Measurements from ENCODE around the gene PLEKHG7. TPM values are rescaled to one million over a fixed set of nuclear protein-coding genes. Genes with fewer than 3 reads are reported as not detected.

Gene PLEKHG7
- total RNA-seq, 2 donors from 2014 or later: not detected

GRCh38 chr12:92802906-92803305 is 100.1 kb downstream of the PLEKHG7 start:
- Mint-ChIP-seq H3K27me3 (ENCODE audit: insufficient read depth) (no peaks in the 10 kb centered on the region), H3K9me3 (peaks cover 3% of the 10 kb centered on the region), H3K4me1 (no peaks in the 10 kb centered on the region), H3K27ac (no peak overlapping the region), H3K4me3 (no peak overlapping the region), H3K36me3 (ENCODE audit: low read depth) (peaks cover 47% of the 10 kb centered on the region)
- no peak overlapping the region for H3K4me3 ChIP-seq (ENCODE audit: low read length)
- TF ChIP-seq CTCF (conservative IDR thresholded peaks at IDR 0.05): no peak
- no peak overlapping the region for H3K27ac ChIP-seq (ENCODE audit: low read depth, low read length)
- H3K36me3 ChIP-seq (ENCODE audit: control insufficient read depth, insufficient read depth, low read length): peaks cover 78% of the 10 kb centered on the region
- WGBS, 2 experiments (ENCODE audit: insufficient coverage in 1 of 2, insufficient read length in 1 of 2): 98% methylated on average over 3 of the region's 3 CpGs; no CpG with 5 or more reads in 1 of the 2 experiments
- H3K4me1 ChIP-seq (ENCODE audit: control insufficient read depth, insufficient read depth, low read length): no peaks in the 10 kb centered on the region
- peaks cover 5% of the 10 kb centered on the region for H3K9me3 ChIP-seq (ENCODE audit: control insufficient read depth, low read length)
- no peaks in the 10 kb centered on the region for H3K27me3 ChIP-seq (ENCODE audit: control insufficient read depth, insufficient read depth, low read length, poor library complexity, severe bottlenecking)
- H3K9ac ChIP-seq (ENCODE audit: extremely low read depth, low read length, poor library complexity, severe bottlenecking): no peak overlapping the region
- no peak for DNase-seq

DNA sequence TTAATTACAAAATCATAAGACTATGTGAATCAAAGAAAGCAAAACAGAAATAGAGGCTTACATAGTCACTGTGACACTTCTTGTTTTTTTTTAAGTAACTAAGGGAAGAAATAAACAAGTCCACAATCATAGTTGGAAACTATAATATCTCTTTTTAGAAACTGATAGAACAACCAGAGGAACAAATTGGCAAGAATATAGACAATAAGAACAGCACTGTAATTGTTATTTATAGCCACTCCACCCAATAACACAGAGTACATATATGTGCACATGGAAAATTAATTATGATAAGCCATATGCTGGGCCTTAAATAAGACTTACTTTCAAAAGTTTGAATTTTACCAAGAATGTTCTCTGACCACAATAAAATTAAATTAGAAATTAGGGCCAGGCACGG is 101.1 kb downstream of the PLEKHG7 start:
- no peak overlapping the region for H3K4me3 Mint-ChIP-seq
- Histone ChIP-seq H3K36me3 (ENCODE audit: control insufficient read depth, insufficient read depth, low read length) (peaks cover 80% of the 10 kb centered on the region), H3K27me3 (ENCODE audit: control insufficient read depth, insufficient read depth, low read length, poor library complexity, severe bottlenecking) (no peaks in the 10 kb centered on the region), H3K9ac (ENCODE audit: extremely low read depth, low read length, poor library complexity, severe bottlenecking) (no peak overlapping the region), H3K27ac (ENCODE audit: low read depth, low read length) (no peak overlapping the region), H3K4me3 (ENCODE audit: low read length) (no peak overlapping the region), H3K4me1 (ENCODE audit: control insufficient read depth, insufficient read depth, low read length) (no peaks in the 10 kb centered on the region), H3K9me3 (ENCODE audit: control insufficient read depth, low read length) (peaks cover 5% of the 10 kb centered on the region)
- H3K27ac Mint-ChIP-seq: no peak overlapping the region
- no peak for DNase-seq
- H3K27me3 Mint-ChIP-seq (ENCODE audit: insufficient read depth): no peaks in the 10 kb centered on the region
- TF ChIP-seq CTCF (conservative IDR thresholded peaks at IDR 0.05): no peak
- peaks cover 3% of the 10 kb centered on the region for H3K9me3 Mint-ChIP-seq
- peaks cover 52% of the 10 kb centered on the region for H3K36me3 Mint-ChIP-seq (ENCODE audit: low read depth)
- 100% methylated on average over 1 of the region's 1 CpG; no CpG with 5 or more reads in 1 of the 2 experiments for WGBS, 2 experiments (ENCODE audit: insufficient coverage in 1 of 2, insufficient read length in 1 of 2)
- H3K4me1 Mint-ChIP-seq: no peaks in the 10 kb centered on the region

DNA sequence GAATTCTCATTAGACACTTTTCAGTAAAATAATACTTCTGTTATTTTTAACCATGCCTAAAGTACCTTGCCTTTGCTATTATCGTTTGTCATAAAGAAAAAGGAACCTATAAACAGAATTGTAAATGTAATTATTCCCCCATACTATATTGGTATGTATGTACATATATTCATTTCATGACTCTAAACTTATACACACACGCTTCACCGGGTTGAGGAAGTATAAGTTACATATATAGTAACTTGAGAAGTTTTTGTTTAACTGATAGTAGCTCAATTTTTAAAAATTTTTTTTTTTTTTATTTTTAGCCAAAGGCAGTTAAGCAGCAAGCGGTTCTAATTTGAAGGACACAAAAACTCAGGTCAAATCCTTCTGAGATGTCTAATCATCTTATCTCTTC is 107.6 kb downstream of the PLEKHG7 start:
- DNase-seq: no peak
- 82% methylated on average over 1 of the region's 4 CpGs; no CpG with 5 or more reads in 1 of the 2 experiments for whole genome bisulfite sequencing, 2 experiments (ENCODE audit: insufficient coverage in 1 of 2, insufficient read length in 1 of 2)
- Mint-ChIP-seq H3K36me3 (ENCODE audit: low read depth) (peaks cover 57% of the 10 kb centered on the region), H3K27me3 (ENCODE audit: insufficient read depth) (no peaks in the 10 kb centered on the region), H3K27ac (no peak overlapping the region), H3K4me1 (no peaks in the 10 kb centered on the region), H3K4me3 (no peak overlapping the region), H3K9me3 (peaks cover 3% of the 10 kb centered on the region)
- Histone ChIP-seq H3K9me3 (ENCODE audit: control insufficient read depth, low read length) (peaks cover 5% of the 10 kb centered on the region), H3K4me3 (ENCODE audit: low read length) (no peak overlapping the region), H3K36me3 (ENCODE audit: control insufficient read depth, insufficient read depth, low read length) (peaks cover 86% of the 10 kb centered on the region), H3K4me1 (ENCODE audit: control insufficient read depth, insufficient read depth, low read length) (no peaks in the 10 kb centered on the region), H3K9ac (ENCODE audit: extremely low read depth, low read length, poor library complexity, severe bottlenecking) (no peak overlapping the region), H3K27ac (ENCODE audit: low read depth, low read length) (no peak overlapping the region), H3K27me3 (ENCODE audit: control insufficient read depth, insufficient read depth, low read length, poor library complexity, severe bottlenecking) (no peaks in the 10 kb centered on the region)
- TF ChIP-seq CTCF (conservative IDR thresholded peaks at IDR 0.05): no peak
